Measurements from ENCODE around the gene RPN1. TPM values are rescaled to one million over a fixed set of nuclear protein-coding genes. Genes with fewer than 3 reads are reported as not detected.

RPN1 gene
- total and polyA plus RNA-seq, 2 of the 13 experiments (the other 11 are each of a cell fraction or from before 2014, with no cell fraction given), result 290 to 342 TPM

DNA sequence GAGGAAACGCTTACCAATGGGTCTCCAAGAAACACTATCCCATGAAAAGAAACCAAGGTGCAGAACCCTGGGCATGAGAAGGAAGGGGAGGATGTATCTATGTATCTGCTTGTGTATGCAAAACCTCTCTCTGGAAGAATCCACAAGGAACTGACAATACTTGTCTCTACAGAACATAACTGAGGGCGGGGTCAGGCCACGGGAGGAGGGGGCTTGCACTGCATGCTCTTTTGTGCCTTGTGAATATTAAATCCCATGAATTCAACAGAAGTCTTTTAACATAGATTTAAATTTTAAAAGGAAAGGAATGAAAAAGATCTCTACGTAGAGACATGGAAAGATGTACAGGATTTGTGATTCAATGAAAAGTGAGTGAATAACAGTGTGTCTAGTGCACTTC is 57.8 kb downstream of the RPN1 start:
- H3K79me2 ChIP-seq (ENCODE audit: insufficient read depth, low read length), result no peaks in the 10 kb centered on the region
- H3K4me1 ChIP-seq (ENCODE audit: insufficient read depth, low read length), result peaks cover 19% of the 10 kb centered on the region
- no peak for FAIRE-seq
- H3K4me3 ChIP-seq (replicated peaks in 1 of 3; ENCODE audit: insufficient read depth in 1 of 3, low read depth in 2 of 3, low read length in 3 of 3), result no peak overlapping the region
- H3K4me2 ChIP-seq (ENCODE audit: low read depth, low read length), result no peak overlapping the region
- no peaks in the 10 kb centered on the region for H4K20me1 ChIP-seq (ENCODE audit: insufficient read depth, low read length)
- ATAC-seq, result no peak
- BruUV-seq (replicated peaks), result no TSS peak
- intact Hi-C loops (cut with micrococcal nuclease; ENCODE audit: unreplicated experiment), result no loop called here
- POLR2A ChIA-PET, result no interaction called here
- H3K9me3 ChIP-seq (ENCODE audit: low read length), result no peaks in the 10 kb centered on the region
- no peak overlapping the region for H3K9ac ChIP-seq (ENCODE audit: insufficient read depth, low read depth, low read length)
- no peak for DNase-seq (ENCODE audit: low spot score)
- H3K27ac ChIP-seq (ENCODE audit: extremely low read length, insufficient read depth, low read length), result no peak overlapping the region
- CTCF ChIA-PET (ENCODE audit: low intra/inter-chr PET ratio, low total read pairs), result no interaction called here
- no peak overlapping the region for H2AFZ ChIP-seq (ENCODE audit: low read length)
- H3K27me3 ChIP-seq (ENCODE audit: control insufficient read depth in 1 of 2, insufficient read depth in 2 of 2, low read length in 2 of 2), result no peaks in the 10 kb centered on the region
- TF ChIP-seq ETV5 (CRISPR knock-in tag; IDR thresholded peaks at IDR 0.05; ENCODE audit: borderline replicate concordance) (no peak), ZKSCAN5 (CRISPR knock-in tag; IDR thresholded peaks at IDR 0.05) (no peak), ZNF547 (CRISPR knock-in tag; IDR thresholded peaks at IDR 0.05) (no peak), HNF4G (IDR thresholded peaks at IDR 0.05; ENCODE audit: borderline replicate concordance, low read depth, low read length) (no peak), HNF4G (CRISPR knock-in tag; IDR thresholded peaks at IDR 0.05; ENCODE audit: borderline replicate concordance, low read depth) (no peak), HOXA5 (CRISPR knock-in tag; IDR thresholded peaks at IDR 0.05) (no peak)
- WGBS (ENCODE audit: low lambda C conversion rate), result 88% methylated on average over 4 of the region's 4 CpGs
- in situ Hi-C loops (cut with HindIII; ENCODE audit: extremely low pct_ligation_motif_present, low pct_unique_long_range_greater_than_20kb), result no loop called here
- no peaks in the 10 kb centered on the region for H3K36me3 ChIP-seq (replicated peaks in 1 of 2; ENCODE audit: control insufficient read depth in 1 of 2, insufficient read depth in 2 of 2, low read length in 2 of 2)

DNA sequence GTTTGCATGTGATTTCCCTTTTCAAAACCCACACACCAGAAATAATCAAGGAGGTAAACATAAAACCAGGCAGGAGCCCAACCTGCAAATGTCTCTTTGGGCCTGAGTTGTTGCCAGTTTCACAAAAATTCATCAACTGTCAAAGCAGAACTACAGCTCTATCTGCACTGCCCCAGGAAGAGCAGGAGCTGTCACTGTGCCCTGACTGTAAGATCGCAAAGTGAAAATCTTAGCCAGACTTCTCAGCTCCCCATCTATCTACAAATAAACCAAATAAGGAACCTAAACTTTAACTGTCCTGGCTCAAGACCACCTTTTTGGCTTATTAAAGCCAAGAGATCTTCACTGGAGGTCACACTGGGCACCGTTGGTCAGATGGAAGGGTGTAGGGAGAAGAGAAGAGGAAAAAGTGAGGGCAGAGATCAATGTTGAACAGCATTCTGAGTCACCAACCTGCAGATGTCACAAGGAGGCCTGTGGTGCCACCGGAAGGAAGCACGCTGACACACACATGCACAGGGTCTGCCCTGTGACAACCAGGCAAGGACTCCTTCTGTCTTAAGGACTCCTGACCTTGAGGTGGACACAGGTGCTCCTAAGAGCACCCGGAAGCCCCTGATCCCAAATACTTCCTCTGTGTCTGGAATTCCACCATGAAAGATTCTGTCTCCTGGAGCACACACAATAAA is 58.7 kb downstream of the RPN1 start:
- no peak for FAIRE-seq
- CTCF ChIA-PET (ENCODE audit: low intra/inter-chr PET ratio, low total read pairs), result interaction anchor here (1.2 to 2.4 kb wide), 3 partner anchors 13 to 254 kb away, joined by 3 to 12 read pairs (median 10); no protein-coding TSS in a partner anchor

More for the DNA sequence above, 58.7 kb downstream of the RPN1 start:
- H3K9me3 ChIP-seq (ENCODE audit: low read length), result no peaks in the 10 kb centered on the region
- no peaks in the 10 kb centered on the region for H3K79me2 ChIP-seq (ENCODE audit: insufficient read depth, low read length)
- H3K27ac ChIP-seq (ENCODE audit: extremely low read length, insufficient read depth, low read length), result no peak overlapping the region
- ATAC-seq (peak; percentile 22; the same call in 1 of the 3 replicates), DNase-seq (ENCODE audit: low spot score) (no peak)
- H4K20me1 ChIP-seq (ENCODE audit: insufficient read depth, low read length), result no peaks in the 10 kb centered on the region
- H3K27me3 ChIP-seq (ENCODE audit: control insufficient read depth in 1 of 2, insufficient read depth in 2 of 2, low read length in 2 of 2), result no peaks in the 10 kb centered on the region
- no peak overlapping the region for H3K9ac ChIP-seq (ENCODE audit: insufficient read depth, low read depth, low read length)
- peaks cover 19% of the 10 kb centered on the region for H3K4me1 ChIP-seq (ENCODE audit: insufficient read depth, low read length)
- WGBS (ENCODE audit: low lambda C conversion rate), result 62% methylated on average over 5 of the region's 5 CpGs
- POLR2A ChIA-PET, result interaction anchor here (2.0 kb wide), 1 partner anchor 13 kb away, joined by 8 read pairs; no protein-coding TSS in a partner anchor
- intact Hi-C loops (cut with micrococcal nuclease; ENCODE audit: unreplicated experiment), result loop anchor here (1.0 kb wide), 1 partner anchor 13 kb away; no protein-coding TSS in a partner anchor
- H2AFZ ChIP-seq (ENCODE audit: low read length), result peak overlapping the region; percentile 44
- H3K36me3 ChIP-seq (replicated peaks in 1 of 2; ENCODE audit: control insufficient read depth in 1 of 2, insufficient read depth in 2 of 2, low read length in 2 of 2), result no peaks in the 10 kb centered on the region
- in situ Hi-C loops (cut with HindIII; ENCODE audit: extremely low pct_ligation_motif_present, low pct_unique_long_range_greater_than_20kb), result no loop called here
- no peak overlapping the region for H3K4me3 ChIP-seq (replicated peaks in 1 of 3; ENCODE audit: insufficient read depth in 1 of 3, low read depth in 2 of 3, low read length in 3 of 3)
- BruUV-seq (replicated peaks), result no TSS peak
- H3K4me2 ChIP-seq (ENCODE audit: low read depth, low read length), result peak overlapping the region; percentile 40
- TF ChIP-seq ETV5 (CRISPR knock-in tag; IDR thresholded peaks at IDR 0.05; ENCODE audit: borderline replicate concordance) (peak; percentile 76; the same call in 1 of the 2 replicates), FOSL2 (CRISPR knock-in tag; IDR thresholded peaks at IDR 0.05) (peak; percentile 76), GABPA (IDR thresholded peaks at IDR 0.05; ENCODE audit: low read depth, low read length) (no peak), GABPA (CRISPR knock-in tag; IDR thresholded peaks at IDR 0.05; ENCODE audit: low read depth) (peak; percentile 40; the same call in 1 of the 2 replicates), HNRNPUL1 (IDR thresholded peaks at IDR 0.05; ENCODE audit: low read depth, low read length) (no peak)
- TF ChIP-seq, protein P1, sequence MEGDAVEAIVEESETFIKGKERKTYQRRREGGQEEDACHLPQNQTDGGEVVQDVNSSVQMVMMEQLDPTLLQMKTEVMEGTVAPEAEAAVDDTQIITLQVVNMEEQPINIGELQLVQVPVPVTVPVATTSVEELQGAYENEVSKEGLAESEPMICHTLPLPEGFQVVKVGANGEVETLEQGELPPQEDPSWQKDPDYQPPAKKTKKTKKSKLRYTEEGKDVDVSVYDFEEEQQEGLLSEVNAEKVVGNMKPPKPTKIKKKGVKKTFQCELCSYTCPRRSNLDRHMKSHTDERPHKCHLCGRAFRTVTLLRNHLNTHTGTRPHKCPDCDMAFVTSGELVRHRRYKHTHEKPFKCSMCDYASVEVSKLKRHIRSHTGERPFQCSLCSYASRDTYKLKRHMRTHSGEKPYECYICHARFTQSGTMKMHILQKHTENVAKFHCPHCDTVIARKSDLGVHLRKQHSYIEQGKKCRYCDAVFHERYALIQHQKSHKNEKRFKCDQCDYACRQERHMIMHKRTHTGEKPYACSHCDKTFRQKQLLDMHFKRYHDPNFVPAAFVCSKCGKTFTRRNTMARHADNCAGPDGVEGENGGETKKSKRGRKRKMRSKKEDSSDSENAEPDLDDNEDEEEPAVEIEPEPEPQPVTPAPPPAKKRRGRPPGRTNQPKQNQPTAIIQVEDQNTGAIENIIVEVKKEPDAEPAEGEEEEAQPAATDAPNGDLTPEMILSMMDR (CRISPR knock-in tag; IDR thresholded peaks at IDR 0.05), result 0 out of 2 replicates have a peak, but pooled peaks have one; percentile 8

Measured in HepG2 (cell line).